ENCODE results near the gene AVPR1B.

Gene AVPR1B

GRCh38 chr1:206111271-206111927 is 5.8 kb downstream of the AVPR1B start:
- DNase-seq (ENCODE audit: low read depth), result no peak

GRCh38 chr1:206110820-206111219 is 6.4 kb downstream of the AVPR1B start:
- DNase-seq (ENCODE audit: low read depth), result no peak

GRCh38 chr1:206110161-206110560 is 7.0 kb downstream of the AVPR1B start:
- DNase-seq (ENCODE audit: low read depth), result no peak

GRCh38 chr1:206109718-206110117 is 7.5 kb downstream of the AVPR1B start:
- DNase-seq (ENCODE audit: low read depth), result no peak

- no peak for DNase-seq (ENCODE audit: low read depth)
These were observed 8.6 kb downstream of the AVPR1B start for GRCh38 chr1:206108635-206109034.

GRCh38 chr1:206107168-206107544 is 10.0 kb downstream of the AVPR1B start:
- no peak for DNase-seq (ENCODE audit: low read depth)

GRCh38 chr1:206106328-206107167 is 10.6 kb downstream of the AVPR1B start:
- peak; percentile 37 for DNase-seq (ENCODE audit: low read depth)

- no peak for DNase-seq (ENCODE audit: low read depth)
These were observed 11.7 kb downstream of the AVPR1B start for GRCh38 chr1:206105464-206105995.

- no peak for DNase-seq (ENCODE audit: low read depth)
These were observed 13.2 kb downstream of the AVPR1B start for GRCh38 chr1:206103979-206104378.

GRCh38 chr1:206102292-206102936 is 14.8 kb downstream of the AVPR1B start:
- no peak for DNase-seq (ENCODE audit: low read depth)

- no peak for DNase-seq (ENCODE audit: low read depth)
These were observed 15.7 kb downstream of the AVPR1B start for GRCh38 chr1:206101351-206102045.

GRCh38 chr1:206100226-206100815 is 16.9 kb downstream of the AVPR1B start:
- no peak for DNase-seq (ENCODE audit: low read depth)

- DNase-seq (ENCODE audit: low read depth), result no peak
These were observed 18.8 kb downstream of the AVPR1B start for GRCh38 chr1:206098242-206098919.

GRCh38 chr1:206097381-206097780 is 19.8 kb downstream of the AVPR1B start:
- DNase-seq (ENCODE audit: low read depth), result no peak

- no peak for DNase-seq (ENCODE audit: low read depth)
These were observed 23.2 kb downstream of the AVPR1B start for GRCh38 chr1:206094024-206094423.

GRCh38 chr1:206089341-206089740 is 27.8 kb downstream of the AVPR1B start:
- no peak for DNase-seq (ENCODE audit: low read depth)

GRCh38 chr1:206087091-206087490 is 30.1 kb downstream of the AVPR1B start:
- DNase-seq (ENCODE audit: low read depth), result no peak

GRCh38 chr1:206083750-206084149 is 33.4 kb downstream of the AVPR1B start:
- DNase-seq (ENCODE audit: low read depth), result no peak

- no peak for DNase-seq (ENCODE audit: low read depth)
These were observed 34.1 kb downstream of the AVPR1B start for GRCh38 chr1:206082831-206083695.

GRCh38 chr1:206081856-206082255 is 35.3 kb downstream of the AVPR1B start:
- DNase-seq (ENCODE audit: low read depth), result no peak
